GM12878 (cell line): ENCODE measurements around the gene SIRT7.

Experiments
- CTCF ChIP-seq, 3 experiments: IDR thresholded peaks in 2 of 3; conservative IDR thresholded peaks in 1 of 3; 2 replicates each; pipeline ENCODE4 v1.5.1; 2011; ENCODE audit warnings: low read depth in 3 of 3, low read length in 3 of 3, mild to moderate bottlenecking in 3 of 3, control low read depth in 2 of 3, moderate library complexity in 2 of 3, inconsistent platforms in 1 of 3, mixed read lengths in 1 of 3; ENCODE audit not compliant: control insufficient read depth in 2 of 3, insufficient read depth in 1 of 3; ENCODE audit errors: extremely low read depth in 1 of 3
- E2F4 ChIP-seq: IDR thresholded peaks from 2 replicates; pipeline ENCODE4 v1.6.1; 2012; ENCODE audit warnings: low read depth, low read length, improper control_type of control experiment
- EP300 ChIP-seq, 2 experiments: fragments of 150-350 bp in 1 of 2; IDR thresholded peaks; 2 replicates each; pipeline ENCODE4 v1.6.1; 2011 to 2012; ENCODE audit warnings: low read depth in 2 of 2, low read length in 2 of 2, borderline replicate concordance in 1 of 2, improper control_type of control experiment in 1 of 2, inconsistent platforms in 1 of 2; ENCODE audit not compliant: control insufficient read depth in 1 of 2
- EZH2 ChIP-seq: IDR thresholded peaks from 2 replicates; pipeline ENCODE4 v1.6.1; 2012; ENCODE audit warnings: low read depth, mild to moderate bottlenecking, control low read depth, inconsistent platforms, low read length, borderline replicate concordance; ENCODE audit not compliant: control insufficient read depth
- GABPA ChIP-seq: IDR thresholded peaks from 2 replicates; pipeline ENCODE4 v1.6.1; 2014; ENCODE audit warnings: antibody characterized with exemption, low read depth, mild to moderate bottlenecking, inconsistent platforms
- HDGF ChIP-seq: fragments of 450-650 bp; IDR thresholded peaks from 2 replicates; pipeline ENCODE4 v1.6.1; 2016; ENCODE audit warnings: antibody characterized with exemption
- NKRF ChIP-seq: fragments of 450-650 bp; conservative IDR thresholded peaks from 2 replicates; pipeline ENCODE4 v1.6.1; 2017; ENCODE audit warnings: mild to moderate bottlenecking, moderate library complexity
- NR2C2 ChIP-seq: IDR thresholded peaks from 2 replicates; pipeline ENCODE4 v1.6.1; 2011; ENCODE audit warnings: borderline replicate concordance, low read depth; ENCODE audit not compliant: control insufficient read depth, insufficient read length
- POLR2A ChIP-seq: IDR thresholded peaks from 2 replicates; pipeline ENCODE4 v1.6.1; 2011; ENCODE audit warnings: low read depth, mild to moderate bottlenecking, low read length
- RAD21 ChIP-seq: IDR thresholded peaks from 2 replicates; pipeline ENCODE4 v1.6.1; 2011; ENCODE audit warnings: mild to moderate bottlenecking, low read depth, low read length, moderate library complexity; ENCODE audit not compliant: insufficient read depth
- SIN3A ChIP-seq: IDR thresholded peaks from 2 replicates; pipeline ENCODE4 v1.6.1; 2012; ENCODE audit warnings: low read depth, low read length, improper control_type of control experiment
- SRF ChIP-seq, 2 experiments: IDR thresholded peaks; 2 replicates each; pipeline ENCODE4 v1.6.1; 2011; ENCODE audit warnings: low read depth in 2 of 2, low read length in 2 of 2, mild to moderate bottlenecking in 1 of 2, moderate library complexity in 1 of 2
- ZBTB33 ChIP-seq: fragments of 450-650 bp; IDR thresholded peaks from 2 replicates; pipeline ENCODE4 v1.6.1; 2017; ENCODE audit warnings: mild to moderate bottlenecking
- ZNF592 ChIP-seq: fragments of 450-650 bp; IDR thresholded peaks from 2 replicates; pipeline ENCODE4 v1.6.1; 2017; ENCODE audit warnings: mild to moderate bottlenecking, moderate library complexity

- TF ChIP-seq SRF (IDR thresholded peaks at IDR 0.05; ENCODE audit: low read depth in 2 of 2, low read length in 2 of 2) = no peak
- TF ChIP-seq CTCF (IDR thresholded peaks at IDR 0.05 in 2 of 3, conservative IDR thresholded peaks at IDR 0.05 in 1 of 3; ENCODE audit: control insufficient read depth in 2 of 3, extremely low read depth in 1 of 3, insufficient read depth in 1 of 3, low read depth in 3 of 3, low read length in 3 of 3) = no peak
- TF ChIP-seq EZH2 = no peak
- TF ChIP-seq POLR2A = no peak
- TF ChIP-seq RAD21 = no peak
- TF ChIP-seq NR2C2 = no peak
- TF ChIP-seq ZBTB33 = no peak
- TF ChIP-seq SIN3A = no peak
- TF ChIP-seq ZNF592 = no peak
- no peak for TF ChIP-seq HDGF
- no peak for TF ChIP-seq NKRF
- no peak for TF ChIP-seq E2F4
- TF ChIP-seq EP300 (IDR thresholded peaks at IDR 0.05; ENCODE audit: borderline replicate concordance in 1 of 2, control insufficient read depth in 1 of 2, low read depth in 2 of 2, low read length in 2 of 2) = no peak
- no peak for TF ChIP-seq GABPA
Measured at GRCh38 chr17:81928544-81929252, 10.7 kb upstream of the SIRT7 start.
